Measurements from ENCODE around the gene NME8.
"Not testable (repeated sequence)": the region's sequence is repeated elsewhere in the genome, so short reads cannot be mapped to it uniquely, and the experiment has no call there.

- TF ChIP-seq, protein P1, sequence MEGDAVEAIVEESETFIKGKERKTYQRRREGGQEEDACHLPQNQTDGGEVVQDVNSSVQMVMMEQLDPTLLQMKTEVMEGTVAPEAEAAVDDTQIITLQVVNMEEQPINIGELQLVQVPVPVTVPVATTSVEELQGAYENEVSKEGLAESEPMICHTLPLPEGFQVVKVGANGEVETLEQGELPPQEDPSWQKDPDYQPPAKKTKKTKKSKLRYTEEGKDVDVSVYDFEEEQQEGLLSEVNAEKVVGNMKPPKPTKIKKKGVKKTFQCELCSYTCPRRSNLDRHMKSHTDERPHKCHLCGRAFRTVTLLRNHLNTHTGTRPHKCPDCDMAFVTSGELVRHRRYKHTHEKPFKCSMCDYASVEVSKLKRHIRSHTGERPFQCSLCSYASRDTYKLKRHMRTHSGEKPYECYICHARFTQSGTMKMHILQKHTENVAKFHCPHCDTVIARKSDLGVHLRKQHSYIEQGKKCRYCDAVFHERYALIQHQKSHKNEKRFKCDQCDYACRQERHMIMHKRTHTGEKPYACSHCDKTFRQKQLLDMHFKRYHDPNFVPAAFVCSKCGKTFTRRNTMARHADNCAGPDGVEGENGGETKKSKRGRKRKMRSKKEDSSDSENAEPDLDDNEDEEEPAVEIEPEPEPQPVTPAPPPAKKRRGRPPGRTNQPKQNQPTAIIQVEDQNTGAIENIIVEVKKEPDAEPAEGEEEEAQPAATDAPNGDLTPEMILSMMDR (conservative IDR thresholded peaks at IDR 0.05; ENCODE audit: low read length), result not testable (repeated sequence)
- not testable (repeated sequence) for TF ChIP-seq EZH2phosphoT487 (IDR thresholded peaks at IDR 0.05; ENCODE audit: borderline replicate concordance, low read depth, low read length)
Observed at GRCh38 chr7:37812161-37812580, 36.2 kb upstream of the NME8 start.
